ENCODE results near the gene SLC51B. TPM values are rescaled to one million over a fixed set of nuclear protein-coding genes. Genes with fewer than 3 reads are reported as not detected.

Gene SLC51B
- total and polyA plus RNA-seq, 9 of the 15 experiments (the other 6 are each of a cell fraction or from before 2014, with no cell fraction given): not detected

GRCh38 chr15:65084500-65085206 lies 39.5 kb downstream of the SLC51B start:
- H3K4me2 ChIP-seq (ENCODE audit: insufficient read depth, low read length): no peak overlapping the region
- H3K27me3 ChIP-seq (ENCODE audit: control insufficient read depth in 2 of 2, insufficient read depth in 2 of 2, low read length in 2 of 2): peaks cover 28 to 56% of the 10 kb centered on the region in 2 experiments
- no peak for TF ChIP-seq ZNF347 (CRISPR knock-in tag; IDR thresholded peaks at IDR 0.05; ENCODE audit: low read depth)
- TF ChIP-seq PRMT5 (CRISPR knock-in tag; IDR thresholded peaks at IDR 0.05): no peak
- TF ChIP-seq GATA2 (CRISPR knock-in tag; IDR thresholded peaks at IDR 0.05): no peak
- TF ChIP-seq HMG20B (CRISPR knock-in tag; IDR thresholded peaks at IDR 0.05): no peak
- TF ChIP-seq TAL1 (IDR thresholded peaks at IDR 0.05): no peak
- TF ChIP-seq E2F3 (CRISPR knock-in tag; IDR thresholded peaks at IDR 0.05): no peak
- no peak for TF ChIP-seq HLTF (IDR thresholded peaks at IDR 0.05)
- no peak for TF ChIP-seq MTA2 (IDR thresholded peaks at IDR 0.05; ENCODE audit: low read depth)
- no peak for FAIRE-seq
- ATAC-seq: no peak
- BruUV-seq (replicated peaks): no TSS peak
- POLR2A ChIA-PET: interaction anchor here (0.6 to 1.3 kb wide), 4 partner anchors 19 to 1626 kb away, joined by 3 to 5 read pairs (median 3); partner anchors contain the start of genes CLPX and RNU5B-1
- no peak overlapping the region for H3K27ac ChIP-seq (ENCODE audit: extremely low read depth, low read depth, low read length)
- H3K4me3 ChIP-seq: no peak overlapping the region
- peaks cover 8% of the 10 kb centered on the region for H4K20me1 ChIP-seq (replicated peaks; ENCODE audit: control insufficient read depth, insufficient read depth, low read length)
- no peak overlapping the region for H2AFZ ChIP-seq (ENCODE audit: low read depth, low read length)
- no peaks in the 10 kb centered on the region for H3K9me1 ChIP-seq (ENCODE audit: control insufficient read depth, insufficient read depth, low read length)
- DNase-seq (ENCODE audit: extremely low read depth in 1 of 4, low spot score in 3 of 4): no peak
- 1% methylated on average over 7 of the region's 7 CpGs for WGBS (ENCODE audit: insufficient coverage, low coverage, missing lambda C conversion rate)
- CTCF ChIA-PET (ENCODE audit: low intra/inter-chr PET ratio): interaction anchor here (1.7 to 3.3 kb wide), 2 partner anchors 51 to 353 kb away, joined by 6 to 17 read pairs; no protein-coding TSS in a partner anchor
- in situ Hi-C loops (cut with MboI) (no loop called here), intact Hi-C loops (cut with micrococcal nuclease) (loop anchor here (5.0 kb wide), 1 partner anchor 52 kb away; no protein-coding TSS in a partner anchor)
- H3K9ac ChIP-seq (ENCODE audit: insufficient read depth in 1 of 2, low read depth in 2 of 2, low read length in 2 of 2): no peak overlapping the region
- H3K4me1 ChIP-seq (replicated peaks in 1 of 2; ENCODE audit: control insufficient read depth in 2 of 2, insufficient read depth in 2 of 2, low read length in 2 of 2): peaks cover 0 to 4% of the 10 kb centered on the region in 2 experiments; a peak in 1 of 5 replicates
- no peaks in the 10 kb centered on the region for H3K36me3 ChIP-seq (ENCODE audit: control insufficient read depth, insufficient read depth, low read length)
- H3K9me3 ChIP-seq (replicated peaks; ENCODE audit: control insufficient read depth, insufficient read depth, low read depth, low read length): no peaks in the 10 kb centered on the region
- H3K79me2 ChIP-seq (ENCODE audit: control insufficient read depth, insufficient read depth, low read length): no peaks in the 10 kb centered on the region
